HS-5 (cell line): ENCODE results near the gene PTCSC3.

ENCODE experiments used
- DNase-seq: peaks from one replicate; pipeline ENCODE4 v3.0.0-alpha.2; 2012; ENCODE audit warnings: low read depth

Gene PTCSC3

DNA sequence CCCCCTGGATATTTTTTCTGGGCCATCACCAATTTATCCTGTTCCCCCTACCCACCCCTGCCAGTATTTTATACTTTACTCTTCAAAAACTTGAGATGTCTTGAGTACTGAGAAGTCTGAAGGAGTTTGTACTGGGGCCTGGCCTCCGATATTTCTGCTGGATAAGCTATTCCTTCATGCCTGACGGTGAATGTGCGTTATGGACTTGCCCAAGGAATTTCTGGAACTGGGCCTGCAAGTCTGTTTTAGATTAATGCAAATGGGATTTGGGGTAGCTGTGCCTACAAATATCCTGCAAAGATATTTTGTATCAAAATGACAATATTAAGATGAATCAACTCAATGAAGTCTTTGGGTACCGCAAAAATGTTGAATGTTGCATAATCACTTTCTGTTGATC is at the start of gene PTCSC3:
TSS of gene PTCSC3 (minus strand) at position 199 of the 400 bp plus-strand sequence.
- no peak for DNase-seq

GRCh38 chr14:36226164-36226563 is 49.6 kb upstream of the PTCSC3 start:
- no peak for DNase-seq

- DNase-seq = no peak
Observed at GRCh38 chr14:36224176-36224575, 47.7 kb upstream of the PTCSC3 start.

- no peak for DNase-seq
Observed at GRCh38 chr14:36223558-36223957, 47.0 kb upstream of the PTCSC3 start.

DNA sequence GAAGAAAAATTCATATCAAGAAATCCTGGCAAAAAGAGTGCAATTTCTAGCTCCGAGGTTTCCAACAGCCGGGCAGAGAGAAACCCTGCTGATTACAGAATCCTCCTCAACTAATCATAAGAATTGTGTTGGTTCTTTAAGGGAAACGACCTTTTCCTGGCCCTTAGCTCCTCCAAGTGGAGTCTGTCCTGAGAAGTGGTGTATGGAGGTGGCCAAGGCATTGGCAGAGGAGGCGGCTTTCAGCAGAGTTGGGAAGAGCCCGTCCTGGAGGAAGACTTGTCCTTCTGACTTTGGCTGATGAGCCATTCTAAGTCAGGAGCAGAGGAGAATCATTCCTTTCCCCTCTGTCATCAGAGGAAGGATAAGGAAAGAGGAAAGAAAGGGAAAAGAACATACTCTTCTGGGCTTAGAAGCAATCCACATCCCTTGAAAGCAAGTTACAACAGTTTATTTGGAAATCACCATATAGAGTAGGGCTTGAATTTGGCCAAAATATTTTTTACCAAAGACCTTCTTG is 46.5 kb upstream of the PTCSC3 start:
- DNase-seq = no peak

DNA sequence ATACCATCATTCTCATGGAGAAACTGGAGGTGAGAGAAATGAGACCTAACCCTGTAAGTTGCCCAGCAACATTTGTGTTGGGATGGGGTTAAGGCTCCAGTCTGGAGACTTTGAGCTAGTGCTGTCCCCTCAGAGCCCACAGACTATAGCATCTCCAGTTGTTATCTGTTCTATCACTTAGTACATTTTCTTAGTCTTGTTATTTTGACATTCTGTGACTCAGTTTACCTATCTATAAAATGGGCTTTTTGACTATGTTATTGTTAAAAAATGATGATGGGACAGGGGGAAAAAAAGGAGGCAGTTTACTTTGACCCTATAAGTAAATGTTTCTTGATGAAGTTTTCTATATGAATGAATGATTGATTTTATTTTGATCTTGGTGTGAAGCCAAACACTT is 45.8 kb upstream of the PTCSC3 start:
- no peak for DNase-seq

DNA sequence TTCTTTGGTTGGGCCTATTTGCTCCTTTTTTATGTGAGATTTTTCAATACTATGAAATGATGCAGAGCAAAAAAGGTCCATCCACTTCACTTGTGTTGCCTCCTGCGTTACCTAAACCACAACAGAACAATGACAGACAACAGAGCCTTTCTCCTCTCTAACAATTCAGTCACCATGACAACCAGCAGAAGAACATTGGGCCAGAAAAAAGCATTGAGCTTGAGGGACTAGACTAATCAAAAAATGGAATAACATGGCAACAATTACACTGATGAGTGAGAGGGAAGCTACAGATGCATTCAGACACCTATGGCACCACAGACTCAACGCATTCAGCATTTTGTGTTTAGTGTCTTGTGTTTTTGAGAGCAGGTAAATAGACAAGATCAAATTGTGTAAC is 44.6 kb upstream of the PTCSC3 start:
- no peak for DNase-seq

GRCh38 chr14:36217732-36218131 is 41.2 kb upstream of the PTCSC3 start:
- DNase-seq = no peak

GRCh38 chr14:36217027-36217426 is 40.5 kb upstream of the PTCSC3 start:
- no peak for DNase-seq

DNA sequence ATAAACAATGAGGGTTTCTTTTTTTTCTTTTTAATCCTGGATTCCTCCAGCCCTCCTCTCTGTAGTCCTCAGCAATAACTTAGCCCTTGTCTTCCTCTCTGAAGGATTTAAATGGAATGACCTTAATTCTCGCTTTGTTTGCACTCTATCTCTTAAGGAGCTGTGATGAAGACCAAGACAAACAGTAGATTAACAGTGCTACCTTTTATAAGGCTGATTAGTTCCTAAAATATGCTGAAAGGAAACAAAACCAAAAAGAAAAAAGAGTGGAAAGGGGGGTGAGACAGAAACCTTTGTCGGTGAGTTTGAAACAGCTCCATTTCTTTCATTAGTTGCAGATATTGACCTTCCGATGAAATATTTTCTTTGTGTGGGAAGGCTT is 38.7 kb upstream of the PTCSC3 start:
- no peak for DNase-seq

GRCh38 chr14:36214476-36215216 is 38.1 kb upstream of the PTCSC3 start:
- no peak for DNase-seq

DNA sequence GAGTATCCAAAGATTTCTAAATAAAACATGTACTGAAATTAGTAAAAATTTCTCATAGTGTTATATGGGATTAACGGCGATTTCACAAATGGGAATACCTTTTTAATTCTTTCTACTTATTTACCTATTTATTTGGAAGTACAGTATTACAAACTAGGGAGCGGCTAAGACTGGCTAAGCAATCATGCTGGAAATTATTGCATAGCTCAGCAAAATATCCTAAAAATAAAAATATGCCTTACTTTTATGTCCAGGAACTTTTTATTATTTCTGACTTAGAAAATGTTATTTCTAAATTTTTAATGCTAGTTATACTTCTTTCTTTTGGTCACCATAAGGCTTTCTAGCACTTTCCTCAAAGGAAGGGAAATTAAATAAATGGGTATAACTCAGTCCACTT is 36.5 kb upstream of the PTCSC3 start:
- no peak for DNase-seq

- no peak for DNase-seq
Observed at GRCh38 chr14:36212577-36212976, 36.1 kb upstream of the PTCSC3 start.

DNA sequence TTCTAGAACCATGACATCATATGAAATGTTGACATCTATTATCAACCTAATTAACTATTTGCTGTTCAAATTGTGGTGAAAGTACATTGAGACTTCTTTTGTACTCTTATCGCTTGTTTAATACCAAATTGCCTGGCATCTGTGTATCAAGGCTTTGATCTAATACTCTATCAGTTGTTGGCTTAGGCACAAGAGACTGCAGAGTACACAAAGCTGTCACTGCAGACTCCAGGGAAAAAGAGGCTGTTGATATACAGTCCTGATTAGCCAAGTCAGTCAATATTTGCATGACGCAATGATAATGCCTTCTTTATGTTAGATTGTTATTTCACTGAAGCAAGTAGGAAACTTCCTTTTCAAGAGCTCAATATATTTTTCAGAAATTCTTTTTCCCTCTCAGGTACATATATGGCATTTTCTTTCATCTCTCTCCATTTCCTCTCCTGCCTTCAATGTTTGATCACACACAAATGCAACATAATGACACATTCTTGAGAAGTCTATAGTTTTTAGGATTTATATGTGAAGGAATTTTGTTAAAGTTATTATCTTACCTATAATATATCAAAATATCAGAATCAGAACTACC is 32.3 kb upstream of the PTCSC3 start:
- no peak for DNase-seq

GRCh38 chr14:36207500-36207899 is 31.0 kb upstream of the PTCSC3 start:
- DNase-seq = no peak

DNA sequence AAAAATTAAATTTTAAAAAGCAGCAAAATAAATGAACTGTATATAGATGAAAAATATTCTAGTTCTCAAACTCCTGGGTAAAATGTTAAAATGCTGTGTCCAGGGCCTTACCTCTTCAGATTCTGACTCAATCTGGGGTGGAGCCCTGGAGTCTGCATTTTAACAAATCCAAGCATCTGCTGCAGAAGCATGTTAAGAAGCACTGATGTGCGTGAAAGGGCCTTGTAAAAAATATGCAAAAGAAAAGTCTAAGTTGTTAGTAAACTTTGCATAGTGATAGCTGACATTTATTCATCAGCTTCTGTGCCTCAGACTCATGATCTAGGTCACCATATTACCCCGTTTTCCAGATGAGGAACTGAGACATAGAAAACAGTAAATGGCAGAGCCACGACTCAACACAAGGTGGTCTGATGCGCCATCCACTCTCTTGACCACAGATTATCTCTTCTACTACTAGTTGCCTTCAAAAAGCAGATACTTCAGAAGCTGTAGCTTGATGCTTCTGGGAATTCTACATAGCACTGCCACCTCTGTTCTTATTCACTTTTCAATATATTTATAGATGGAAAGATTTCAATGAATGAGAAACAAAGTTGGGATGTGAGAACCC is 28.0 kb upstream of the PTCSC3 start:
- DNase-seq = no peak

- DNase-seq = no peak
Observed at GRCh38 chr14:36198378-36198777, 21.9 kb upstream of the PTCSC3 start.

DNA sequence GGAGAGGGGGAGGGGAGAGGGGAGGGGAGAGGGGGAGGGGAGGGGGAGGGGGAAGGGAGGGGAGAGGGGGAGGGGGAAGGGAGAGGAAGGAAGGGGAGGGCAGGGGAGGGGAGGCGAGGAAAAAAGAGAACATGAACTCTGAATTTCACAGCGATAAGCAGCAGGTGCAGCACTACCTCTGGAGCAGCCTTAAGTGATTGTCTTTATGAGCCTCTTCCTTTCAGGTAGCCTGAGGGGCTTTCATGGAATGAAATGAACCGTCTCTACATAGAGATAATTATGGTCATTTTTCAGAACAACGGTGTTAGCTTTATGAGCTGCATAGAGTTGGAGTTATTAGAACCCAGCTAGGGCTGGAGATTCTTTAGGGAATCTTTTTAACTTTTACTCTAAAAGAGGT is 18.1 kb upstream of the PTCSC3 start:
- DNase-seq = no peak

- DNase-seq = no peak
Observed at GRCh38 chr14:36192530-36192929, 16.0 kb upstream of the PTCSC3 start.

- DNase-seq = no peak
Observed at GRCh38 chr14:36183402-36183801, 6.9 kb upstream of the PTCSC3 start.

DNA sequence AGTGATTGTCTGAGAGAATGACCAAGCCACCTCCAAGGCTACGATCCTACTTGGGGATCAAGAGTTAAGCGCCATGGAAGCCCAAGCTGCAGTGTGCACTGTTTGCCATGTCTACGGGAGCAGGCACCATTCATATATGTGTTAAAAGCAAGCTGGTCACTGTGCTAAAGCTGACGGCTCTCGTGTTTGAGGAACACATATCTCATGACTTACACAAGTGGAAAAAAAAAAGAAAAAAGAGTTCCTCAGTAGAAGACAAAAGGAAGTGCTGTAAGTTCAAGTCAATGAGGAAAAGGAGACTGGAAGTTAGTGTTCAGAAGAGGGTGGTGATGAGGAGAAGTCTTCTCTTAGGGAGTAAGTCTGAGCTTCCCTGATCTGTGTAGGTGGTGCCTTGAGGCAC is 4.9 kb upstream of the PTCSC3 start:
- no peak for DNase-seq

GRCh38 chr14:36177489-36177888 is 967 bp upstream of the PTCSC3 start:
- DNase-seq = no peak

- no peak for DNase-seq
Observed at GRCh38 chr14:36174767-36175424, 1.6 kb downstream of the PTCSC3 start.
